Caco-2 (cell line): ENCODE measurements around the gene PNLIPRP1. TPM values are rescaled to one million over a fixed set of nuclear protein-coding genes. Genes with fewer than 3 reads are reported as not detected.
A peak's percentile ranks its signal among the peaks of the same experiment; 100 is the strongest.

ENCODE experiments used
- Bru-seq: library from RNA; stranded (reverse); fragments of 400-500 nt; gene quantifications from one replicate; lab custom pipeline; 2021; lab: Mats Ljungman, UMichigan
- BruChase-seq, 2 experiments: library from RNA; stranded (reverse); fragments of 400-500 nt; gene quantifications; one replicate each; lab custom pipeline; 2021; lab: Mats Ljungman, UMichigan
- BruUV-seq: library from RNA; stranded (reverse); fragments of 400-500 nt; replicated peaks from 2 replicates; lab custom pipeline; 2021; lab: Mats Ljungman, UMichigan
- CTCF ChIA-PET: fragments of 300-600 bp; sonication (Branson Sonifier 250); formaldehyde crosslinking; loops from one replicate; lab custom pipeline; 2022; ENCODE audit warnings: antibody characterized with exemption; lab: Charles Lee
- POLR2A ChIA-PET: fragments of 300-600 bp; sonication (Branson Sonifier 250); formaldehyde crosslinking; loops from one replicate; lab custom pipeline; 2022; ENCODE audit warnings: antibody characterized with exemption; lab: Charles Lee
- DNase-seq, 2 experiments: peaks; one replicate each; pipeline versions ENCODE4 v3.0.0 to v3.0.0-alpha.2; 2020 to 2022
- H3K27me3 ChIP-seq: replicated peaks from 2 replicates; pipeline ENCODE4 v1.6.0; 2011; ENCODE audit warnings: low read length; ENCODE audit not compliant: control insufficient read depth, insufficient read depth
- H3K36me3 ChIP-seq: 2 replicates; pipeline ENCODE4 v1.5.1; 2011; ENCODE audit warnings: low read length; ENCODE audit not compliant: control insufficient read depth, insufficient read depth
- H3K4me1 ChIP-seq: fragments of 250-450 bp; sonication (Bioruptor Pico); 2 replicates; pipeline ENCODE4 v1.5.1; 2020; ENCODE audit warnings: mild to moderate bottlenecking
- H3K4me3 ChIP-seq: 2 replicates; pipeline ENCODE4 v1.5.1; 2011; ENCODE audit warnings: low read depth, mild to moderate bottlenecking, control low read depth, low read length
- H3K9me3 ChIP-seq: fragments of 250-450 bp; sonication (Bioruptor Pico); 2 replicates; pipeline ENCODE4 v1.5.1; 2020; ENCODE audit warnings: mild to moderate bottlenecking, moderate library complexity
- H3K27ac Mint-ChIP-seq: one replicate; pipeline ENCODE4 v1.8.0; 2022; ENCODE audit warnings: mixed read lengths; ENCODE audit not compliant: unreplicated experiment
- H3K27me3 Mint-ChIP-seq: one replicate; pipeline ENCODE4 v1.8.0; 2022; ENCODE audit warnings: mixed read lengths; ENCODE audit not compliant: insufficient read depth, unreplicated experiment
- H3K36me3 Mint-ChIP-seq: one replicate; pipeline ENCODE4 v1.8.0; 2022; ENCODE audit warnings: mild to moderate bottlenecking, mixed read lengths; ENCODE audit not compliant: insufficient read depth, unreplicated experiment
- H3K4me1 Mint-ChIP-seq: one replicate; pipeline ENCODE4 v1.8.0; 2022; ENCODE audit warnings: low read depth, mixed read lengths; ENCODE audit not compliant: unreplicated experiment
- H3K4me3 Mint-ChIP-seq: one replicate; pipeline ENCODE4 v1.8.0; 2022; ENCODE audit warnings: mild to moderate bottlenecking, moderate library complexity, mixed read lengths; ENCODE audit not compliant: unreplicated experiment
- H3K9me3 Mint-ChIP-seq: one replicate; pipeline ENCODE4 v1.8.0; 2022; ENCODE audit warnings: mixed read lengths; ENCODE audit not compliant: unreplicated experiment
- intact Hi-C: fragments of 100-400 bp; cut with micrococcal nuclease; formaldehyde crosslinking; loops from one replicate; pipeline ENCODE4 v1.10.0; 2022; ENCODE audit not compliant: unreplicated experiment
- long read RNA-seq: library from polyadenylated mRNA; stranded (forward); transcript quantifications from one replicate; pipeline ENCODE4 v2.0.0, GENCODE V29; 2022
- total RNA-seq: library from RNA; stranded (reverse); gene quantifications from 2 replicates; pipeline ENCODE4 v1.2.3, GENCODE V29; 2022
- TF ChIP-seq, protein P1 (sequence below), 2 experiments: fragments of 200-600 bp in 1 of 2; IDR thresholded peaks; 1 replicate in 1 of 2; 2 replicates in 1 of 2; pipeline versions ENCODE4 v1.5.1 to v1.8.0; 2011 to 2022; ENCODE audit warnings: antibody characterized with exemption in 1 of 2, control low read depth in 1 of 2, inconsistent platforms in 1 of 2, low read depth in 1 of 2, low read length in 1 of 2, mild to moderate bottlenecking in 1 of 2, moderate library complexity in 1 of 2; ENCODE audit not compliant: insufficient read depth in 1 of 2, severe bottlenecking in 1 of 2, unreplicated experiment in 1 of 2

The PNLIPRP1 gene
- total RNA-seq (not detected in 2 replicates), Bru-seq, nascent RNA (percentile 15 among the genes with signal in this experiment), BruChase-seq, experiment 1, labeled RNA remaining after a 2-hour chase (percentile 5 among the genes with signal in this experiment), BruChase-seq, experiment 2, labeled RNA remaining after a 6-hour chase (not detected)
- long read RNA-seq, partial matches to known transcripts = 1 of 1 reads
- long read RNA-seq, other reads (novel, unspliced or antisense) = 0 of 1 reads

DNA sequence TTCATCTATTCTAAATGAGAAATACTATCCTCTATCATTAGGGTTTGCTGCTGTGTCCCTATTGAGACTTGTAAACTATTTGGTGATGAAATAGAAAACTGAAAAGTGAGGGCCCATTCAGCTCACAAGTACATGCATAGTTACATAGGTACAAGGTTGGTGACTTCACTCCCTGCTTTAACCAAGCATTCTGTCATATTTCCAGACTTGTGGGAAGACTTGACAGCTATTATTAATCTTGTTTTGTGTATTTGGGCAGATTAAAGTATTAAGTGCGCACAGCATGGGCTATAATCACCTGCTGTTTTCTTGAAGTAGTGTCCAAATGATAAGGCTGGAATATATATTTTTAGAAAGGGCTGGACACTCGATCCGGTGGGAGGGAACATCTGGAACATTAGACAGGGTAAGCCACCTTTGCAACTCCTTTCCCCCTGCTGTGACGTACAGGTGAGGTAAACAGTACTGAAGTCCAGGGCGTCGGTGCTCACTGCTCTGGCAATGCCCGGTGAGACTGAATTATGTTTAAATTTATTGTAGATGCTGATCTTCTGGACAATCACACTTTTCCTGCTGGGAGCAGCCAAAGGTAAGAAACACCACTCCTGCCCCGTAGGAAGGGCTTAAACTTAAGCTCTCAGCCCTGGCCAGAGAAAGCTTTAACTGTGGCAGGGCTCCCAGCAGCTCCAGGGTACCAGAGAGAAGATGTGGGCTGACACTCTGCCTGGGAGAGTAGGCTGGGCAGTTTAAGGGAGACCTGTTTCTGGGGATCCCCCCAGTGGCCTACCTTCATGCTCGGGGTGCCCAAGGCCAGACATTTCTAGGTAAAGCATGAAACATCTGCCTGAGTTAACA is at the start of gene PNLIPRP1:
Gene PNLIPRP1, plus strand, starts transcription at position 370 of the 855 bp plus-strand sequence. Its CDS starts 171 bp downstream, at position 541.
- no peaks in the 10 kb centered on the region for H3K36me3 ChIP-seq
- BruUV-seq = no TSS peak
- Mint-ChIP-seq H3K4me3 (no peak within 1 kb of the TSS), H3K27me3 (no peaks in the 10 kb centered on the region), H3K4me1 (peaks cover 8% of the 10 kb centered on the region), H3K27ac (no peak within 1 kb of the TSS), H3K9me3 (no peaks in the 10 kb centered on the region), H3K36me3 (no peaks in the 10 kb centered on the region)
- ChIA-PET CTCF (no interaction called here), POLR2A (no interaction called here)
- DNase-seq = no peak
- TF ChIP-seq, protein P1, sequence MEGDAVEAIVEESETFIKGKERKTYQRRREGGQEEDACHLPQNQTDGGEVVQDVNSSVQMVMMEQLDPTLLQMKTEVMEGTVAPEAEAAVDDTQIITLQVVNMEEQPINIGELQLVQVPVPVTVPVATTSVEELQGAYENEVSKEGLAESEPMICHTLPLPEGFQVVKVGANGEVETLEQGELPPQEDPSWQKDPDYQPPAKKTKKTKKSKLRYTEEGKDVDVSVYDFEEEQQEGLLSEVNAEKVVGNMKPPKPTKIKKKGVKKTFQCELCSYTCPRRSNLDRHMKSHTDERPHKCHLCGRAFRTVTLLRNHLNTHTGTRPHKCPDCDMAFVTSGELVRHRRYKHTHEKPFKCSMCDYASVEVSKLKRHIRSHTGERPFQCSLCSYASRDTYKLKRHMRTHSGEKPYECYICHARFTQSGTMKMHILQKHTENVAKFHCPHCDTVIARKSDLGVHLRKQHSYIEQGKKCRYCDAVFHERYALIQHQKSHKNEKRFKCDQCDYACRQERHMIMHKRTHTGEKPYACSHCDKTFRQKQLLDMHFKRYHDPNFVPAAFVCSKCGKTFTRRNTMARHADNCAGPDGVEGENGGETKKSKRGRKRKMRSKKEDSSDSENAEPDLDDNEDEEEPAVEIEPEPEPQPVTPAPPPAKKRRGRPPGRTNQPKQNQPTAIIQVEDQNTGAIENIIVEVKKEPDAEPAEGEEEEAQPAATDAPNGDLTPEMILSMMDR (IDR thresholded peaks at IDR 0.05; ENCODE audit: insufficient read depth in 1 of 2, low read depth in 1 of 2, low read length in 1 of 2, severe bottlenecking in 1 of 2, unreplicated experiment in 1 of 2) = no peak
- no peaks in the 10 kb centered on the region for H3K27me3 ChIP-seq
- intact Hi-C loops = no loop called here
- peaks cover 16% of the 10 kb centered on the region; the same call in 1 of the 2 replicates for H3K4me1 ChIP-seq
- no peak within 1 kb of the TSS for H3K4me3 ChIP-seq
- no peaks in the 10 kb centered on the region for H3K9me3 ChIP-seq

DNA sequence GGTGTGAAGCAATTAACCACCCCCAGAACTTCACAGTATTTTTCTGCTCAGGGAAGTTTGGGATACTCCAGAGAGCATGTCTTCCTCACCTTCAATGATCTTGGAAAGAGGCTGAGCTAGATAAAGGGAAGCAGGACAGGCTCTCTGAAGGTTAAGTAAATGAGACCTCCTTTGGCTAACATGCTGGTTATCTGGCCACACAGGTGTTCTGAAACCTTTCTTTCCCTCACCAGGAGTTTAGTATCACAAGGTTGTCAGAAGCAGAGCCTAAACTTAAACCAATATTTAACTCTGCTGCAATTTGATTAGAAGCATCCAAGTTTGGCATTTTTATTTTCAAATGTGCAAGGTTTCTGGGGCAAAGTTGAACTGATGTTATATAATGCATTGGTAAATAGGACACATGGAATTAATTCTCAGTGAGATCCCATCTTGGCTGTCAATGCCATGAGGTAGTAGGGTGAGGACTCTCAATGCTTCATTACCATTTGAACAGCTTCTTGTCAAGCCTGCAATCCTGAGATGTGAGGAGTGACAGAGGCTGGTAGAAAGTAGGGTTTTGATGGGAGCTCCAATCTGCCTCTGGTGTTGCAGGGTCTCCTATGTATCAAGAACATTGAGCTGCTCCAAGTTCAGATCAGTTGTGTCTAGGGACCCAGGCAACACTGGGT is 48.6 kb upstream of the PNLIPRP1 start:
- Histone ChIP-seq H3K9me3 (peaks cover 3% of the 10 kb centered on the region; the same call in 1 of the 2 replicates), H3K4me3 (no peak overlapping the region), H3K4me1 (no peaks in the 10 kb centered on the region), H3K36me3 (no peaks in the 10 kb centered on the region), H3K27me3 (peaks cover 2% of the 10 kb centered on the region; the same call in 1 of the 2 replicates)
- no TSS peak for BruUV-seq
- ChIA-PET POLR2A (no interaction called here), CTCF (no interaction called here)
- intact Hi-C loops = no loop called here
- Mint-ChIP-seq H3K4me3 (no peak overlapping the region), H3K27me3 (peaks cover 15% of the 10 kb centered on the region), H3K36me3 (no peaks in the 10 kb centered on the region), H3K27ac (no peak overlapping the region), H3K4me1 (no peaks in the 10 kb centered on the region), H3K9me3 (peaks cover 21% of the 10 kb centered on the region)
- TF ChIP-seq, protein P1 (IDR thresholded peaks at IDR 0.05; ENCODE audit: insufficient read depth in 1 of 2, low read depth in 1 of 2, low read length in 1 of 2, severe bottlenecking in 1 of 2, unreplicated experiment in 1 of 2) = no peak
- no peak for DNase-seq

DNA sequence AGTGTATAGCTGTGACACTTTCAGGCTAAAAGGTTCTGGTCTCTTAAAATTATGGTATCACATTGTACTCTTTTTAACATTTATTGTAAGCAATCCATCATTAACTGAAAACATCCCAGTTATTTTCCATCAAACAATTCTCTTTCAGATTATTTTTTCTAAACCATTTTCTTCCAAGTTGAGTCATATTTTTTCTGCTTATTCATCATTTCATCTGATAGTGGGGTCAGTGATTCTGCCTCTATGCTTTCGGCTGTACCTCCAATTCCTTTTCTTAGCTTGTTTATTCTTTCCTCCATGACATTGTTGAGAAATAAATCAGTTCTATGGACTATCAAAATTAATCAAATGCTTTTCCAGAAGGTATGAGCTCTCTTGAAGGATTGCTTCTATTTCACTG is 45.6 kb upstream of the PNLIPRP1 start:
- peaks cover 6% of the 10 kb centered on the region for H3K9me3 Mint-ChIP-seq
- intact Hi-C loops = no loop called here
- Histone ChIP-seq H3K4me3 (no peak overlapping the region), H3K36me3 (no peaks in the 10 kb centered on the region), H3K27me3 (no peaks in the 10 kb centered on the region), H3K9me3 (no peaks in the 10 kb centered on the region), H3K4me1 (no peaks in the 10 kb centered on the region)
- no peak overlapping the region for H3K4me3 Mint-ChIP-seq
- TF ChIP-seq, protein P1 (IDR thresholded peaks at IDR 0.05; ENCODE audit: insufficient read depth in 1 of 2, low read depth in 1 of 2, low read length in 1 of 2, severe bottlenecking in 1 of 2, unreplicated experiment in 1 of 2) = no peak
- POLR2A ChIA-PET = interaction anchor here (0.5 kb wide), 1 partner anchor 1415 kb away, joined by 4 read pairs; no protein-coding TSS in a partner anchor
- CTCF ChIA-PET = no interaction called here
- no peaks in the 10 kb centered on the region for H3K36me3 Mint-ChIP-seq
- H3K4me1 Mint-ChIP-seq = no peaks in the 10 kb centered on the region
- H3K27ac Mint-ChIP-seq = no peak overlapping the region
- BruUV-seq = no TSS peak
- no peak for DNase-seq
- peaks cover 15% of the 10 kb centered on the region for H3K27me3 Mint-ChIP-seq
